GM11168 (cell line): ENCODE data around the gene SOX12.
"Not testable (repeated sequence)": the region's sequence is repeated elsewhere in the genome, so short reads cannot be mapped to it uniquely, and the experiment has no call there.

Source experiments
- in situ Hi-C: fragments of 300-500 bp; cut with MboI; formaldehyde crosslinking; loops from one replicate; pipeline ENCODE4 v1.12.0; 2022; ENCODE audit warnings: low sequenced_read_pairs; ENCODE audit not compliant: unreplicated experiment

Gene SOX12

DNA sequence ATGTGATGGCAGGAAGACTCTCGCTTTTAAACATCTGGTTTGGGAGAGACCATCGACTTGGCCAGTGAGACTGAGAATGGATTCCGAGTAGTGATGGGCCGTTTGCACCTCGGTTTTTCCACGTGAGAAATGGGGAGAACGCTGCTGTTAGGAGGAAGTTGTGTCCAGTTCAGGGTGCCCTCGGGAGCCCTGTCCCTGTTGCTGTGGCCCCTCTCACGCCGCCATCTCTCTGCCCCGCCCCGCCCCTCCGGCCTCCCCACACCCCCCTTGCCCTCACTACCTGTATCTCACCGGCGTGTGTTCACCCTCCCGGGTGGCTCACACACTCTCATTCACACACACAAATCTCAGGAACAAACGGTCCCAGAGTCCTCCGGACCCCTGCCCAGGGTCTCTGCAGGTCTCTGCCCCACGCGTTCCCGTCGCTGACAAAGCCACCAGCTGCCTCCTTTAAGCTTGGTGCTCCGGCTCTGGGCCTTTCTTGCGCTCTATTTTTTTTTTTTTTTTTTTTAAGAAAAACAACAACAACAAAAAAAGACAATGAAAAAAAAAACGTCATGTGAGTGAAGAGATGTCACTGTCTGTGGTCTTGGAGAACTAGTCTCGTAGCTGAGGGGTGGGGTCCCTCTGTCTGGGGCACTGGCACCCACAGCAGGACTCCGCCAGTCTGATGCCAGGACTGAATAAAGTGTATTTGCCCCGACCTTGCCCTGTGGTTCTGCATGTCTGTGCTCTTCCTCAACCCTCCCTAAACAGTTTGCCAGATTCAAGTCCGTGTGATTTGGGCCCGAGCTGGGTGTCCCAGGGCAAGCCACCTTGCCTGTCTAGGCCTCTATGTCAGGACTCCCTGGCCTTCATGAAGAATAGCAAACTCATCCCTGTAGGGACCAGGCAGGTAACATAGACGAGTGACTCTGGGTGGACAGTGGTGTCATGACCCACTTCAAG, 2.9 kb downstream of the SOX12 start:
- in situ Hi-C loops, result no loop called here

DNA sequence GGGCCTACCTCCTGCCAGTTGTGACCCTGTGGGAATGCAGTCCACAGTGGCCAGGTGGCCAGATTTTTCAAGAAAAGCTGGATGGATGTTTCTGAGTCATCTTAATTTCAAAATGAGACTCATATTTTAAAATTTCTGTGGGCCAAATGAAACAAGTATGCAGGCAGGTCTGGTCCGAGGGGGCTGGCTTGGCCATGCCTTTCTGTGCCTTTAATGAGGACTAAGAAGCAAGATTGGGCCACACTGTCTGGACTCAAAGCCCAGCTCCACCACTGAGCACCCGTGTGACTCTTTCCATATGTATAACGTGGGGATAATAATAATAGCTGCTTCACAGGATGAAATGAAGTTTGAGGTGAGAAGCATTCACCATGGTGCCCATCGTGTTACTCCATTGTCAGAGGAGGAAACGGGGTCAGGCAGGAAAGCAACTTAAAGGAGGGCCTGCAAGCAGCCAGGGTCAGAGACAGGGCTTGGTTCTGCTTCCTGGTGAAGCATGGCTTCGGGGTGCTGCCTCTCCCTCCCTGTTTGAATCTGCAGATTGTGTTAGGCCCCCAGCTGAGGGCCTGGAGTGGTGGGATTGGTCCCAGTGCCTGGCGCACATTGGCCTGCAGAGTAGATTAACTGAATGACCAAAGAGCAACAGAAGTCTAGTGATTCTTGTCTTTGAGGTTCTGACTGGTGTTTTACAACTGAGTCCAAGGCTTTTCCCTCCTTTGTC, 3.8 kb downstream of the SOX12 start:
- in situ Hi-C loops, result no loop called here

GRCh38 chr20:329851-330232, 4.5 kb downstream of the SOX12 start:
- in situ Hi-C loops, result no loop called here

DNA sequence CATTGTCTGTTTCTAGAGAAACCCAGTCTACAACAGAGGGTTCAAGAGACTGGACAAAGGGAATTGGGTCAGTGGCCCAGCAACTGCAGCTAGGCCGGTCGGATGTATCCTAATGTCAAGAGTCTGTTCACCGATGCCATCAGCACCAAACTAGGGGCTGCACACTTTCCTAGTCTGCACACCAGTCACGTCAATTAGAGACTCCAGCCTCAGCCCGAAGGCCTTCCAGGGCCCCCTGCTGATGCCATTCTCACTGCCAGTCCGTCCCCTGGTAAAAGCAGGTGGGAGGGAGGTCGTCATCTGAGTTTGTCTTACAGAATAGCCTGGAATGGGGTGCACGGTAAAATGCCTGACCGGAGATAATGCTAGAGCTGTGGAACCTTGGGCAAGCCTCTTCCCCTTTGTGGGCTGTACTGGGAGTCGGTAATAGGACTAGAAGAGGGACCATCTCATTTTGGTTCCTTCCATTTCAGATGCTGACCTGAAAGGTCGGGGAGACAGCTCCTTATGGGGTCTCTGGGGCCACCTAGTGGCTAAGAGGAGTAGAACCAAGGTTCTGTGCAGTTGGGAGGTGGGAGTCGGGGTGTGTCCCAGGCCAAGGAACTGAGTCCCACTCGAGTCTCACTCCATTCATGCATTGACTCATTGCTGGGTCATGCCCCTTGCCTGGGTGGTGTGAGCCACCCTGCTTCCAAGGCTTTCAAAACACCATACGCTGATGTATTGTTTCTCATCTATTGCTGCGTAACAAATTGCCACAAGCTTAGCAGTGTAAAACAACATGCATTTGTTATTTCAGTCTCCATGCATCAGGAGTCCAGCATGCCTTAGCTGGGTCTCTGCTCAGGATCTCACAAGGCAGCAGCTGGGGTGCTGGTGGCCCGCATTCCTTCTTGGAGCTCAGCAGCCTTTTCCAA, 5.1 kb downstream of the SOX12 start:
- in situ Hi-C loops, result no loop called here

DNA sequence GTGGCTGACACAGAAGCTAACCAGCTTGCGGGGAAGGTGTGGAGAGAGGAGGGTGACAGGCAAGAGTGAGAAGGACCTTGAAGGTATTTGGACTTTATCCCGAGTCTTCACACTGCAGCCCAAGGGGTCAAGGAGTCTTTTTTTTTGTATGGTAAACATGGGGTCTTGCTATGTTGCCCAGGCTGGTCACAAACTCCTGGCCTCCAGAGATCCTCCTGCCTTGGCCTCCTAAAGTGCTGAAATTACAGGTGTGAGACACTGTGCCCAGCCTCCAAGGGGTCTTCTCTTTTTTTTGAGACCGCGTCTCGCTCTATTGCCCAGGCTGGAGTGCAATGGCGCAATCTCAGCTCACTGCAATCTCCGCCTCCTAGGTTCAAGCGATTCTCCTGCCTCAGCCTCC, 9.2 kb downstream of the SOX12 start:
- in situ Hi-C loops, result no loop called here

DNA sequence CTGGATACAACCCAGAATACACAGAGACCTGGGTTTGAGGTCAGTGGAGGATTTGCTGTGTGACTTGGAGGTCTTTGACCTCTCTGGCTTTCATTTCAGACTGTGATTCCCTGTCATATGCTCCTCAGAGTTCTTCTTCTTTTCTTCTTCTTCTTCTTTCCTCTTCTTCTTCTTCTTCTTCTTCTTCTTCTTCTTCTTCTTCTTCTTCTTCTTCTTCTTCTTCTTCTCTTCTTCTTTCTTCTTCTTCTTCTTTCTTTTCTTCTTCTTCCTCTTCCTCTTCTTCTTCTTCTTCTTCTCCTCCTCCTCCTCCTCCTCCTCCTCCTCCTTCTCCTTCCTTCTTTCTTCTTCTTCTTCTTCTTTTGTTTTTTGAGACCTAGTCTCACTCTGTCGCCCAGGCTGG, 10.7 kb downstream of the SOX12 start:
- in situ Hi-C loops, result not testable (repeated sequence)

- in situ Hi-C loops, result no loop called here
These were observed 16.3 kb downstream of the SOX12 start for GRCh38 chr20:341682-342081.

GRCh38 chr20:343107-343506, 17.8 kb downstream of the SOX12 start:
- in situ Hi-C loops, result no loop called here

DNA sequence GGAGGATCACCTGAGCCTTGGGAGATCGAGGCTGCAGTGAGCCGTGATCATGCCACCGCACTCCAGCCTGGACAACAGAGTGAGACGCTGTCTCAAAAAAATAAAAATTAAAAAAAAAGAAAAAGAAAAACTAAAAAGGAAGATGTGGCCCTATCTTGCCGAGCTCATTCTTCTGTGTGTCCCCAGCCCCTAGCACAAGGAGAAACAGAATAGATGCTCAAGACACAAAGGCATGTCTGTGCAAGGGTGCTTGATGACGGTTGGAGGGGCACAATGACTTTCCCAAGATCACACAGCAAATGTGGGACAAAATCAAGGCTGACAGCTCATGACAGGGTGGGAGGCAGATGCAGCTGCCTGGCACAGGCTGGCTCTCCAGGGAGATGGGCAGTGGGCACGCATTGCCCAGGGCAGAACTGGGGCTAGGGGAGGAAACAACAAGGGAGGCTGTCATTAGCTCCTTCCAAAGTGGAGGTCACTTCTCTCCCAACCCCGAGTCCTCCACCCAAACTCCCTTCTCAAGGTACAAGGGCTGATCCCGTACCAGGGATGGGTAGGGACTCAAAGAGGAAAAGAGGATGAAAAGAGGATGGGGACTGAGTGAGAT, 20.8 kb downstream of the SOX12 start:
- in situ Hi-C loops, result no loop called here

DNA sequence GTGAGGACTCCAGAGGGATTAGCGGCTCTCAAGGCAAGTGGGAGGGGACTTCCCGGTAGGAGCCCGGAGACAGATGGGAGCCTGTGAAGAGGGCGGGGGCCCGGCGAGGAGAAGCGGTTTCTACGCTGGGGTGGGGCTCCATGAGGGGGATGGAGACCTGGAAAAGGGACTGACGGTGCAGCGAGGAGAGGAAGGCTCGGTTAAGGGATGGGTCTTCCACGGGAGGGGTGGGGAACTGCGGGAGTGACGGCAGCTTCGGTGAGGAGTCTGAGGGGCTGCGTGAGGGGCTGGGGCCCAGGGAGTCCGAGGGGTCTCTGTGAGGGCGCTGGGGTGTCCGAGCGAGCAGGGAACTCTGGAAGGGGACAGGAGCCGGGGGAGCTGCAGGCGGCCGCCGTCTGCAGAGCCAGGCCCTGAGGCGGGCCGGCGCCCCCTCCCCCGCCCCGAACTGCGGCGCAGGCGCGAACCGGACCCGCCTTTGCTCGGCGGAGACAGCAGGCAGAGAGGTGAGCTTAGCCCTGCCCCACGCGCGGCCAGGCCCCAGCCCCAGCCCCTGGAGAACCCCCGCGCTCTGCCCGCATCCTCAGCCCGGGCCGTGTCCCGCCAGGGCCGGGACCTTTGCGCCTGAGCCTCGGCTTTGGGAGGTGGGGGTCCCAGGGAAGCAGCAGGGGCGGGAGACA, 21.4 kb downstream of the SOX12 start, which contains the start of gene NRSN2:
Gene NRSN2, plus strand, starts transcription at position 472 of the 677 bp plus-strand sequence. CDS start 2,533 bp downstream, outside the sequence.
- in situ Hi-C loops, result no loop called here

- in situ Hi-C loops, result no loop called here
These were observed 21.9 kb downstream of the SOX12 start for GRCh38 chr20:347317-347639.

DNA sequence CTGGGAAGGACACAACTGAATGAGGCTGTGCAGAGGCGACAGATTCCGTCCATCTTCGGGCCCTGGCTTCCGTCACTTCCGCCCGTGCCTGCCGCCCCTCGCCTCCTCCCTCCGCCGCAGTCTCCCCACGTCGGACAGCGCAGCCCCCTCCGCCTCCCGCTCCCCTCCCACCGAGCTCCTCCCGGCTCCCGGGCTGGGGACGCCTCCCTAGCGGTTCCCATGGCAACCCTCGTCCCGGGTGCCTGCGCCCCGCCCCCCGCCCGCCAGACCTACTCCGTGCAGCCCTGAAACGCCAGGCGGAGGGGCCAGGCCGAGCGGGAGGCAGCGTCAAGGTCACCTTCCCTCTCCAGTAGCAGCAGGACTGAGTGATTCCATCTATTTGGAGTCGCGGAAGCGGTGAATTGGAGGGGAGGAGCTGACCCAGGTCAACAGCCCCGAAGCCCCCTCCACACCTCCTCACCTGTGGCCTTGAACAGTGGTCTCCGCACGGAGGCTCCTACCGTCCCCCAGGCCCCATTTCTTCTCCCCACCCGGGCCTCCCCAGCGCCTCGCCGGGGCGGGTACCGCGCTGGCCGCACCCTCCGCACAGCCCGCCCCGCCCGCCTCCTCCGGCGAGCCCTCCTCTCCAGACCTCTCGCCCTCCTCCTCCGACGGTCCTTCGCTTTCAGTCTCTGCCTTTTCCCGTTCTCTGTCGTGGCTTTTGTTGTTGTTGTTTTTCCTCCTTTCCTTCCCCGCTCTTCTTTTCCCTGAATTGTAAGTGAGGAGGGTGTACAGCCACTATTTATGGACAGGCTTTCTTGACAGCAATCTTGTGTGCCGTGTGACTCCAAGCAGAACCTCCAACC, 22.5 kb downstream of the SOX12 start:
- in situ Hi-C loops, result no loop called here

- in situ Hi-C loops, result no loop called here
These were observed 23.9 kb downstream of the SOX12 start for GRCh38 chr20:348972-349841.

GRCh38 chr20:353166-353565, 27.8 kb downstream of the SOX12 start:
- in situ Hi-C loops, result loop anchor here (5.0 kb wide), 1 partner anchor 124 kb away; no protein-coding TSS in a partner anchor

DNA sequence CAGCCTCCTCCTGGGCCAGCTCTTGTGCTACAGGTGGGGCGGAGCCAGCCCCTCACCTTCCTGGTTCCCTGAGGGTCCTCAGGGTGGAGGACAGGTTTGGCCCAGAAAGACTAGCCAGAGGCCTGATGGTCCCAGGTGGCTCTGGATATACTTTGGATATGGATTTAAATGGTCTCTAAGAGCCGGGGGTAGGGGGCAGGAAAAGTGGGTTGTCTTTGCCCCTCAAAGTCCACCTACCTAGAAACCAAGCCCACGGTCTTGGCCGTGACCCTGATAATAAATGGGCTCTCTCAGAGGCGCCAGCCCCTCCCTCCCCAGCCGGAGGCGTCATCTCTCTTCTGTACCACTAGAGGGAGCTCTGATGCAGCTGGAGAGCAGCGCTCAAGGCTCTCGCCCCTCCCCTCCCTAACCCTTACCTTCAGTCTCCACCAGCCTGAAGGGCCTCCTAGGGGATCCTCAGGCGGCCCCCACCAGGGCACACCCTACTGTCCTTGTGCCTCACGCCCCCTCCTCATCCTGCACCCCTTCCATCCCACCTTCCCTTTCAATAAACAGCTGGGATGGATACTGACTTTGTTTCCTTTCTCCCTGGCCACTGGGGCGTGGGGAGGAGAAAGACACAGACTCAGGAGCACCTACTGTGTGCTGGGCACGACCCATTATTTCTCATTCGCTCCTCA, 29.1 kb downstream of the SOX12 start:
- in situ Hi-C loops, result loop anchor here (5.0 kb wide), 1 partner anchor 123 kb away; no protein-coding TSS in a partner anchor

- in situ Hi-C loops, result not testable (repeated sequence)
These were observed 30.8 kb downstream of the SOX12 start for GRCh38 chr20:356154-356553.

DNA sequence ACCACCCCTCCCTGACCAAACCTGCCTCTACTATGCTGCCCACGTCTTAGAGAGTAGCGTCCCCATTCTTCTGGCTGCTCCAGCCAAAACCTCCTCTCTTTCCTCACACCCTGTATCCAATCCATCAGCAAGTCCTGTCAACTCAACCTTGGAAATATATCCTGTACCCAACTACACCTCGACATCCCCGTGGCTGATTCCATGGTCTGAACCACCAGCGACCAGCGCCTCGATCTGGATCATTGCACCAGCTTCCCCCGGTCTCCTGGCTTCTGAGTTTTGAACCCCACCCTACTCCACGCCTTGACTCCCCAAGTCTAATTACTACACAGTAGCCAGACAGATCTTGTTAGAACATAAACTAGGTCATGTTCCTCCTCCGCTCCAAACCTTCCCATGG, 31.4 kb downstream of the SOX12 start:
- in situ Hi-C loops, result no loop called here
